NCI-H2029 (cell line): ENCODE data around the gene ARID5B.

Source experiments
- DNase-seq: peaks from one replicate; lab custom pipeline; 2025; lab: John Stamatoyannopoulos, UW

The ARID5B gene

GRCh38 chr10:61904733-61905725 lies 3.5 kb downstream of the ARID5B start:
- no peak for DNase-seq

DNA sequence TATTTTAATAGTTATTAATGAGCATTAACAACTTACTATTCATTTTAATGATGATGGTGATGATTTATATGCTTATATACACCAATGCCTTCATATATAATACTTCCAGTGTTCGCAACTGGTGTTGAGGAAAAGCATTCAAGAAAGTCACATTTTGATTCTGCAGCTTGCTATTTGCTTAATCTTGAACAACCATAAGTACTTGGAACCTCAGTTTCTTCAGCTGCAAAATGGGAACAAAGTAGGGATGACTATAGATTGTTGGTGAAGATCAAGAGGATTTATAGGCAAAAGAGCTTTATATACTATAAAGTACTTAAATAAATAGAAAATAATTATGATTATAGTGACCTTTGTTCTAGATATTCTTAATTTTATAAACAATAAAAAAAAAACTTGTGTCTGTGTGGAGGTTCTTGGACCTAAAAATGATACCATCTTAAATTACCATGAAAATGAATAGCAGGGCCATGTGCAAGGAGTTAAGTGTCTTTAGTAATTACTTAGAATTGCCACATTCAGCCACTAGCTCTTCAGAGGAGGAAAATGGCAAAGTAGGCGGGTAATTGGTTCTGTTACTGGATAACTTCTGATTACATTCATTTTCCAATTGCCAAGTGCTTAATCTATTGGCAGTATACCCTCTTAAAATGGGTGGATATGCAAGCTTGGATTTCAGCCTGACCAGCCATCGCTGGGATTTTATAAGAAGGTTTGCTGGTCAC lies 4.5 kb downstream of the ARID5B start:
- no peak for DNase-seq

- no peak for DNase-seq
Observed at GRCh38 chr10:61906562-61906901, 5.0 kb downstream of the ARID5B start.

GRCh38 chr10:61907011-61907410 lies 5.5 kb downstream of the ARID5B start:
- DNase-seq: no peak

GRCh38 chr10:61907587-61907986 lies 6.1 kb downstream of the ARID5B start:
- no peak for DNase-seq

DNA sequence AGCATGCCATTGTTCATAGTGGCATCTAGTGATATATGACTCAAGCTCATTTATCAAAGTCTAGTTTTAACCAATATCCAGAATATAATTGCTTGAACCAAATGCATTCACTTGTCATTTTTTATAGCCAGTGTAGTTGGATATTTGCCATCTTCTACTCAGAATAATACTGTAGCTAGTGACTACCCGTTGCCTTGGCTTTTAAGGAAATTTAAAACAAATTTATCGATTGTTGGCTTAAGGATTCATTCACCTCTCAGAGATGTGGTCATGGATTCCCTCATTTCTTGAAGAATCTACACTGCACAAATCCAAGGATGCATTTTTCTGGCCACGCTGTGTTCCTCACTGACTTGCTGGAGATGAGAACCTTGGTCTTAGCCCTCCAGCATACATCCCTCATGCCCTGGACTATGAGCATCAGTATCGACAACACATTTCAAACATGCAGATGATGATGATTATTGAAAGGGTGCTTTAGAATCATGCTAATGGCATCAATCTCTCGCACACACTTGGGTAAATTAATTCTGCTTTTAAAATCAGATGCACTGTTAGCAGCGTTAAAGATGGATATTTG lies 8.8 kb downstream of the ARID5B start:
- DNase-seq: no peak

DNA sequence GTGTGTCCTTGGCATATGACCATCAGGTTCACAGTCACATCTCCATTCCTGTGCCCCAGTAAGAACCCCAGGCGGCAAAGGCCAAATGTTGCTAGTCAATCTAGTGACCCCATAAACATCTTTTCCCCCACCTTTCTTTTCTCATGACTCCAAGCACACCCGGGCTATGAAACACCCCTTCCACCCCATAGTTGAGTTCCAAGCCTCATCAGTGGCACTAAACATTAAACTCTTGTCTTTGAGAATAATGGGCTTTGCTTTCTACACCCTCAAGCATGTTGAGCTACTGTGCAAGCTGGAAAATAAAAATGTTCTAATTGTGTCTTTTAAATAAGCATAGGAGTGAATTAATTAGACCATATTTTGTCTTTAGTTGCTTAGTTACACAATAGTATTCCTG lies 9.4 kb downstream of the ARID5B start:
- DNase-seq: no peak

GRCh38 chr10:61911425-61911824 lies 9.9 kb downstream of the ARID5B start:
- no peak for DNase-seq

GRCh38 chr10:61912981-61913380 lies 11.5 kb downstream of the ARID5B start:
- DNase-seq: no peak

GRCh38 chr10:61918140-61918539 lies 16.6 kb downstream of the ARID5B start:
- no peak for DNase-seq

DNA sequence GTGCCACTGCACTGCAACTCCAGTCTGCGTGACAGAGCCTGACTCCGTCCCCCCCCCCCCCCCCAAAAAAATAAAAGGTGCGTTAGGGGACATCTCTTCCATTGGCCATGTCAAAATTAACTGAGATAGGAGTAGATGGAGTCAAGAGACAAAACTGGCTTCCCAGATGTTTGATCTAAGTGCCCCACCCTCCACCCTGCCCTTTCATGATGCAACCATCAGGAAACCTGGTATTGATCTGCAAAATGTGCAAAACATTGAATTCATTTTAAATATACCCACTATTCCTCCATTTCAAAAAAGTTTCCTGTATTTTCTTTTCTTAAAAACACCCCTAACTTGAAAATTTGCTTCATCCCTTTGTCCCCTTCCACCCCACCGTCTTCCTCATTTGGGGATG lies 17.5 kb downstream of the ARID5B start:
- DNase-seq: no peak

GRCh38 chr10:61919646-61920215 lies 18.2 kb downstream of the ARID5B start:
- DNase-seq: no peak

DNA sequence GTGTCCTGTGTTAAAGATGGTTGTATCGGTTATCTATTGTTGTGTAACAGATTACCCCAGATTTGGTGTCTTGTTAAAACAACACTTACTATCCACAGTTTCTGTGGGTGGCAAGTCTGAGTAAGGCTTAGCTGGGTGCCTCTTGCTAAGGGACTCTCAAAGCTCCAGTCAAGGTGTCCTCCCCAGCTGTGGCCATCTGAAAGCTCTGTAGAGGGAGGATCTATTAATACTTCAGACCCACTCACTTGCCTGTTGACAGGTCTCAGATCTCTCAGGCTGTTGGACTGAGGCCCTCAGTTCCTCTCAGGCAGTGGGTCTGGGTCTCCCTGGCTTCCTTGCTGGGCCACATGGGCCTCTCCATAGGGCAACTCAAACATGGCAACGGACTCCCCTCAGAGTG lies 19.6 kb downstream of the ARID5B start:
- no peak for DNase-seq

DNA sequence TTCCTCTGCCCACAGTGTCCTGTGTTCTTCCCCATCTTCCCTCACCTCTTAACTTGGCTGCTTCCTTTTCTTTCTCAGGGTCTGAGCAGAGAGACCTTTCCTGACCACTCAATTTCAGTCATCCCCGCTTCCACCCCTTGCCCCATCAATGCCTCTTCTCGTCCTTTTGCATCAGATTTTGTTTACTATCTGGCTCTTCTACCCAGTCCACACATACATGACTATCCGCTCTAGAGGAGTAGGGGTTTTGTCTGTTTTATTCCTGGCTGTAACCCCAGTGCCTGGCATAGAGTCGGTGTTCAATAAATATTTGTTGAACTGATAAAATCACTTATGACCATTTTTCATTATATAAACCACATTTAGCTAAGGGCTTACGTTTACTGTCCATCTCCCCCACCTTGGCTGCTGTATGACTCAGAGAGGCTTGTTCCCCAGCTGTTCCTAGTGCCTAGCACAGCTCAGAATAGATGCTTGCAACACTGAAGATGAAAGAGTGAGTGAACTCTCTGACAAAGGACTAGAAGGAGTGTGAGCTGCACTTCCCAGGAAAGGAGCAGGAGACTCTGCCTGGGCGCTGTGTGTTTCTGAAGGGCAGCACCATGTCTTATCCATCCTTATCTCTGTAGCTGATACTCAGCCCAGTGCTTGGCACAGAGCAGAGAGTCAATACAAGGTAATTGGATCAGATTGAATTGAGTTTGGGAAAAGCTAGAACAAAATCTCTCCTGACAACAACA lies 21.9 kb downstream of the ARID5B start:
- DNase-seq: no peak

GRCh38 chr10:61923950-61924274 lies 22.4 kb downstream of the ARID5B start:
- DNase-seq: no peak

DNA sequence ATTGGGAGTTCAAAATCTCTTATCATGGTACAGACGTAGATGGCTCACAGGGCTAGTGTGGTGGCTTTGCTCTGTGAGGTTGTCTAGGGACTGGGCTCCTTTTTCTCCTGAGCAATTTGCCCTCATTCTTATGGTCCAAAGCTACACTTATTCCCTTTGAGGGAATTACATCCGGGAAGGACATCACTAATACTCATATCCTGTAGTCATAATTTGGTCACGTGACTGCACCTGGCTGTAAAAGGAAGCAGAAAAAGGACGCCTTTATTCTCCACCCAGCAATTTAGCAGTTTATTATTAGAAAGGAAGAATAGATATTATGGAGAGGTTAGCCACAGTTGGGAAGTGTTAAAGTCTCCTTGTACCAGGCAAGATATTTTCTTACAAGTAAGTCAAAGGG lies 28.1 kb downstream of the ARID5B start:
- DNase-seq: no peak

- DNase-seq: no peak
Observed at GRCh38 chr10:61931620-61932332, 30.3 kb downstream of the ARID5B start.

DNA sequence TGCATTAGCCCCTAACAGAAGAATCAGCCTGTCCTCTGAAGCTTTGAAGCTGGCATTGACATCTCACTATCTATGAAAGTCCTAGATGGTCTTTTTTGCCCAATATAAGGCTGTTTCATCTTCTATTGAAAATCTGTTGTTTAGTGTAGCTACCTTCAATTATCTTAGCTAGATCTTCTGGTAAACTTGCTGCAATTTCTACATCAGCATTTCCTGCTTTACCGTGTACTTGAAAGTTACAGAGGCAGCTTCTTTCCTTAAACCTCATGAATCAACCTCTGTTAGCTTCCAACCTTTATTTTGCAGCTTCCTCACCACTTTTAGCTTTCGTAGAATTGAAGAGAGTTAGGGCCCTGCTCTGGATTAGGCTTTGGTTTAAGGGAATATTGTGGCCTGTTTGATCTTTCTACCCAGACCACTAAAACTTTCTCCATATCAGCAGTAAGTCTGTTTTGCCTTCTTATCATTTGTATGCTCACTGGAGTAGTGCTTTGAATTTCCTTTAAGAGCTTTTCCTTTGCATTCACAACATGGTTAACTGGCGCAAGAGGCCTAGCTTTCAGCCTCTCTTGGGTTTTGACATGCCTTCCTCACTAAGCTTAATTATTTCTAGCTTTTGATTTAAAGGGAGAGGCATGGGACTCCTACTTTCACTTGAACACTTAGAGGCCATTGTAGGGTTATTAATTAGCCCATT lies 32.5 kb downstream of the ARID5B start:
- no peak for DNase-seq

- no peak for DNase-seq
Observed at GRCh38 chr10:61935077-61935476, 33.6 kb downstream of the ARID5B start.

GRCh38 chr10:61936770-61937169 lies 35.3 kb downstream of the ARID5B start:
- DNase-seq: no peak
